Measurements from ENCODE around the gene NECTIN4.
A peak's percentile ranks its signal among the peaks of the same experiment; 100 is the strongest.

NECTIN4 gene

DNA sequence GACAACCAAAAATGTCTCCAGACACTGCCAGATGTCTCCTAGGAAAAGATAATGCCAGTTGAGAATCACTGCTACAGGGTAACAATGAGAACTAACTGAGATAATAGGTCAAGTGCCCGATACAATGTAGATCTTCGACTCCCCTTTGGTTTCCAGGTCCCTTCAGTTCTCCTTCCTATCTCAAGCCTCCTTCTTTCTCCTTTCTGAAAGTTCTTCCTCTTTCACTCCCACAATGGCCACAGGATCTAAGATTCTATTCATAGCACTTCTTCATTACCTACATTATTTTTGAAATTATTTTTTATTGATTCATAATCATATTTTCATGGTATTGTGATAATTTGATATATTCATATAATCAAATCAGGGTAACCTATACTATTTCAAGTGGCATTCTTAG, 22.2 kb upstream of the NECTIN4 start:
- no peak for DNase-seq (ENCODE audit: low read depth in 3 of 3)

GRCh38 chr1:161111117-161111516, 21.8 kb upstream of the NECTIN4 start:
- no peak for DNase-seq (ENCODE audit: low read depth in 3 of 3)

- DNase-seq (ENCODE audit: low read depth in 3 of 3): no peak
These were observed 17.1 kb upstream of the NECTIN4 start for GRCh38 chr1:161106431-161106830.

GRCh38 chr1:161100556-161100955, 11.2 kb upstream of the NECTIN4 start:
- no peak for DNase-seq (ENCODE audit: low read depth in 3 of 3)

DNA sequence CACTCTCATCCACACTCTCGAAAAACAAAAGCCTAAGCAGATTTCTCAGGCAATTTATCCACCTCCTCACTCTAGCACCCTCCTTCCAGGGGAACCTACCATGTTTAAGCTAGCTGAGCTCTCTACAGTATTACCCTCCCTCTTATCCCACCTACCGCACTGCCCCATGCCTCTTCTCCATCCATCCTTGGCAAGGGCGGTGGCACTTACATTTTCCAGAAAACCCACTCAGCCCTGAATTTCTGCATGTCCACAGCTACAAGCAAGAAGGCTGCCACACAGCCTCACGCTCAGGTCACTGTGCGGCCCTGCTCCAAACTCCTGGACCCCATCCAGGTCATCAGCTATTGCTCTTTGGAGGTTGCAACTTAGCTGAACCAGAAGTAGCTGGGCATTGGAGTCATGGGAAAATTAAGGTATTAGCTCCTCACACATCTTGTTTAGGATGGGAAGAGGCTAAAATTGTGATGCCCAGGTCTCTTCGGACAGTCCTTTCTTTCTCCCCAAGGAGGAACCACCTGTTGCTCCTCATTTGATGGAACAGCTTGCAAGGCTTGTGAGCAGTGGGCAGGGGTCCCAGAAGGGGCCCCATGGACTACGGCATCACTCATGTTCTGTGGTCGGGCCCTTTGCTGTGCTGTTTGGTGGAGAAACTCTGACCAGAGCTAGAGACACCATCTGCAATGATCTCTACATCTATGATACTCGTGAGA, 9.9 kb upstream of the NECTIN4 start:
- no peak for DNase-seq (ENCODE audit: low read depth in 3 of 3)

GRCh38 chr1:161098210-161099068, 9.1 kb upstream of the NECTIN4 start, which contains the start of gene KLHDC9:
KLHDC9 (plus strand) TSS chr1:161098361; CDS start chr1:161098536, 175 bp downstream.
- DNase-seq (ENCODE audit: low read depth in 3 of 3): peak in 2 of 3 experiments; percentile 29 to 32

DNA sequence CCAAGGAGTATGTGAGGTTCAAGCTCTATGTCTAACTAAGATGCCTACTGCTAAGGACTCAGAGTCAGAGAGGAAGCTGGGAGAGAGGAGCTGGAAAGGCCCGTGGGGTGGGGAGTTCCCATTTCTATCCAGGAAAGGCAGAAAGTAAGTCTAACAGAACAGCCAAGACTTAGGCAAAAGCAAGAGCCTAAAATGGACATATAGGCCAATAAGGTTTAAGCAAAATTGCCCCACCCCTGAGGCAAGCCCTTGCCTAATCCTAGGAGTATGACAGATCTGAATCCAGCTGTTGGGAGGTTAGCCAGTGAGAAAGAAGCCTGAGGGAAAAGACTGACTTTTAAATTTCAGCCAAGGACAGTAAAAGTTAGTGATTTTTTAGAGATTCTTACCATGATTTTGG, 7.2 kb upstream of the NECTIN4 start:
- DNase-seq (ENCODE audit: low read depth in 3 of 3): no peak

- DNase-seq (ENCODE audit: low read depth in 3 of 3): no peak
These were observed 6.7 kb upstream of the NECTIN4 start for GRCh38 chr1:161096015-161096414.

DNA sequence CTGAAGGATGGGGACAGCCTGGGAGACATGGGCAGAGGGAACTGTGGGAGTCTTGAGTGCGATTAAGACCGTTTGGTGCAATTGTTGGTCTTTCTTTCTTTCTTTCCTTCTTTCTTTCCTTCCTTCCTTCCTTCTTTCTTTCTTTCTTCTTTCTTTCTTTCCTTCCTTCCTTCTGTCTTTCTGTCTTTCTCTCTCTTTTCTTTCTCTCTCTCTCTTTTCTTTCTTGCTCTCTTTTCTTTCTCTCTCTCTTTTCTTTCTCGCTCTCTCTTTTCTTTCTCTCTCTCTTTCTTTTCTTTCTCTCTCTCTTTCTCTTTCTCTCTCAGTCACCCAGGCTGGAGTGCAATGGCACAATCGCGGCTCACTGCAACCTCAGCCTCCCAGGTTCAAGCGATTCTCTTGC, 5.9 kb upstream of the NECTIN4 start:
- no peak for DNase-seq (ENCODE audit: low read depth in 3 of 3)

DNA sequence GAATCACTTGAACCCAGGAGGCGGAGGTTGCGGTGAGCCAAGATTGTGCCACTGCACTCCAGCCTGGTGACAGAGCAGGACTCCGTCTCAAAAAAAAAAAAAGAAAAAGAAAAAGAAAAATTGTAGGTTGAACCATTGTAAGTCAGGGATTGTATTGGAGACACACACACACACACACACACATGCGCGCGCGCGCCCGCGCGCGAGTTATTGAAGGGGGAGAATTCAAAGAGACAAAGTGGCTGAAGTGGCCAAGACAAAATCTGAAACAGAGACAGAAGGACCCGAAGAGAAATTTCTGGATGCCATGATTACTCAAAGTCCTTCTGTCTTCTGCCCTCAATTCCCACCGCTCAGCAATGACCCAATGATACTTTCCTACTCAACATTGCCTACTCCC, 5.1 kb upstream of the NECTIN4 start:
- no peak for DNase-seq (ENCODE audit: low read depth in 3 of 3)

DNA sequence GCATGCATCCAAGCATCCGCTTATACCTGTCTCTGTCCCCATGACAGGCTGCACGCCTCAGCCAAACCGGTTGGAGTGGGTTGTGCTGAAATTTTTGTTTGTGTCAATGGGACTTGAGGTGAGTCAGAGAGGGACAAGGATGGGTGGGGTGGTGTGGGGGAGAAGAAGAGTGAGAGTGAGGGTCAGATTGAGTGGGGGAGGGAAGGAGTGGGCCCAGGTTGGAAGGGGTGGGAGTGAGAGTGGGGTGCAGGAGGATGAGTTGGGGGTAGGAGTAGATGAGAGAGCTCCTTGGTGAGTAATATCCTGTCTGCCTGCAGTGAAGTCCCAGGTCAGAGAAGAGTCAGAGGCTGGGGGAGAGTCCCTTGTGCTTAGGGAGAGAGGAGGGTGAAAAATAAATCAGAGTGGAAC, 3.3 kb upstream of the NECTIN4 start:
- DNase-seq (ENCODE audit: low read depth in 3 of 3): peak in 2 of 3 experiments; percentile 42 to 53

DNA sequence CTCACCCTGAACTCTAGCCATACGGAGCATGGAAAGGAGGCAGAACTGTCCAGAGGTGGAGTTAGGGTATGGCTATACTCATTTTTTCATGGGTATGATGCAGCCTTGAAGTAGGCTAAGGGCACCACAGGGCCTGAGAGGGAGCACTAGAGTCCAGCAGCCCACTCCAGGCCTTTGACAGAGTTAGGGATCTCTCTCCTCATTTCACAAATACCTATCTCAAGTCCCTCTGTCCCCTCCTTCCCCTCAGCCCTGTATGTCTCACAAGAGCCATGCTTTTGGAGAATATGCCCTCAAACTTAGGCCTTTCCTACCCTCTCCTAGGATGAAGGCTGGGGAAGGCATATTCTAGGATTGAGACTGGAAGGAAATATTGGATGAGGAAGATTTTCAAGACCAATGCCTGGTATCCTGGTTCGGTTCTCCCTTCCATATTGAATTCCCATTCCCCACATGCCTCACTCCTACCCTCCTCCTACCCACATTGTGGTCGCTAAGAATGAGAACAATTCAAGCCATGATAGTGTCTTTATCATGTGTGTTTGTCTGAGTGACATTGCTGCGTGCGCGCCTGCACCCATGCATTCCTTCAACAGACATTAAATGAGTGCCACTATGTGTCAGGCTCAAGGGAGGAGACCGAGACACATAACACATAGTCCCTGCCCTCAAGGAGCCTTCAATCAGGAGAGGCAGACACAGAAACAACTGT, 2.6 kb upstream of the NECTIN4 start:
- DNase-seq (ENCODE audit: low read depth in 3 of 3): no peak

GRCh38 chr1:161091093-161091492, 1.7 kb upstream of the NECTIN4 start:
- no peak for DNase-seq (ENCODE audit: low read depth in 3 of 3)

DNA sequence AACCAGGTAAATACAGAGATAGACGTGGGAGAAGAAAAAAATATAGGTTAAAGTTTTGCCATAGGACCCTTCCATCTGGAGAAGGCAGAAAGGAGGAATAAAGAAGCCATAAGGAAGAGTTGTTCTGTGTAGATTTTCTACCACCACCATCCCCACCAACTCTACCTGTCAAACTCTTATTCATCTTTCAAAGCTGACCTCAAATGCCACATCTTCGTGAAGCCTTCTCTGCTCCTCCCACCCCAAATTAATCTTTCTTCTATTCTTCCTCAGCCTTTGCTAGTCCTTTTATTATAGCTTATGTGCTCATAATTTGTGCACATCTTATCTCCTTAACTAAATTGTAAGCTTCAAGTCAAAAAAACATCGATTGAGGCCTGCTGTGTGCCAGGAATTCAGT, 1.3 kb upstream of the NECTIN4 start:
- DNase-seq (ENCODE audit: low read depth in 3 of 3): no peak

GRCh38 chr1:161089938-161090337, 580 bp upstream of the NECTIN4 start:
- DNase-seq (ENCODE audit: low read depth in 3 of 3): no peak

- no peak for DNase-seq (ENCODE audit: low read depth in 3 of 3)
These were observed 709 bp downstream of the NECTIN4 start for GRCh38 chr1:161088587-161089110.

DNA sequence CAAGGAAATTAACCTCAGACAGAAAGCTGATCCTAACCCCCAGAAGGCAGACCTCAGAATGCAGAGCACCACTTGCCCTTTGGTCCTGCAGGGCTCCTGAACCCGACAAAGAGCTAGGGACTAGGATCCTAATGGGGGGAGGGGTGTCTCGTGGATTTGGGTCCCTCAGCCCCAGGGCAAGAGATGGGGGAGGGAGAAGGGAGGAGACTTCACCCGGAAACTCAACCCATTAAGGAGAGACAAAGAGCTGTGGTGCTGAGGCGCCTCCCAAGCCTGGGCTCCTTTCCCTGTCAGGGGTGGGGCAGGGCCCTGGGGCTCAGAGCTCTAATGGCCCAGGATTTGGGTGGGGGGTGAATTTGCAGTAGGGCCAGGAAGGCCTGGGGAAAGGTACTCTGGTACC, 2.9 kb downstream of the NECTIN4 start:
- no peak for DNase-seq (ENCODE audit: low read depth in 3 of 3)

GRCh38 chr1:161085165-161085564, 4.2 kb downstream of the NECTIN4 start:
- no peak for DNase-seq (ENCODE audit: low read depth in 3 of 3)

DNA sequence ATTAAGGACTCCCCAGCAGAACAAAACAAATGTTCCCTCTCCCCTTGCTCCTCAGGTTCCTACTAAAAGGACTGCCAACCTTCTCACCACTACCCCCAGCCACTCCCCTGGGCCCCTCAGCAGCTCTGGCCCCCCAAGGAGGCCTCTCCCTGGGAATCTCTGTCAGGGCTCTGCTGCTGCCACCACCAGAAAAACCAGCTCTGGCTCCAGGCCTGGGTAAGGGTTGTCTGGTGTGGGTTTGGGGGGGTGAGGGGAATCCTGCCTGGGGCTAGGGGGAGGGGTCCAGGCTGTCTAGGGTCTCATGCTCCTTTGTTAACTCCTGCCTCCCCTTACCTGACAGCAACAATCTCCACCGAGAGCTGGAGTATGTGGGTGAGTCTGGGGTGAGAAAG, 4.8 kb downstream of the NECTIN4 start:
- DNase-seq (ENCODE audit: low read depth in 3 of 3): no peak

GRCh38 chr1:161083748-161084596, 5.4 kb downstream of the NECTIN4 start:
- DNase-seq (ENCODE audit: low read depth in 3 of 3): no peak

All from stimulated activated CD4-positive, alpha-beta T cell treated with anti-CD3 and anti-CD28 coated beads, TNF-alpha, amount 100 ng/mL, for 4 hours (primary cell).